GM12878 (cell line): ENCODE results near the gene FANCE. TPM values are rescaled to one million over a fixed set of nuclear protein-coding genes. Genes with fewer than 3 reads are reported as not detected.

Source experiments
- ATAC-seq: fragments of 200-7000 bp; cut with Tn5 transposase; 3 replicates; pipeline ENCODE4 v1.9.1; 2020; ENCODE audit warnings: mild to moderate bottlenecking, moderate library complexity
- BruUV-seq: library from RNA; stranded (reverse); fragments of 400-500 nt; replicated peaks from 2 replicates; lab custom pipeline; 2021; lab: Mats Ljungman, UMichigan
- CTCF ChIA-PET: fragments of 300-600 bp; sonication (Branson Sonifier 250); formaldehyde crosslinking; extraction: SDS; loops from one replicate; lab custom pipeline; 2021; ENCODE audit warnings: inconsistent platforms; lab: Yijun Ruan, JAX
- POLR2A ChIA-PET: fragments of 350-600 bp; formaldehyde crosslinking; extraction: SDS; loops from one replicate; lab custom pipeline; 2021; ENCODE audit warnings: inconsistent platforms; lab: Charles Lee
- RAD21 ChIA-PET: fragments of 300-600 bp; sonication (Branson Sonifier 250); formaldehyde crosslinking; loops from one replicate; lab custom pipeline; 2023; ENCODE audit warnings: antibody characterized with exemption; ENCODE audit not compliant: unreplicated experiment; lab: Charles Lee
- SMC1A ChIA-PET: fragments of 300-600 bp; sonication (Branson Sonifier 250); formaldehyde crosslinking; loops from one replicate; lab custom pipeline; 2023; ENCODE audit not compliant: unreplicated experiment, uncharacterized antibody; lab: Charles Lee
- DNase-seq: peaks from one replicate; pipeline ENCODE4 v3.0.0-alpha.2; 2011; ENCODE audit warnings: low read depth, low spot score
- FAIRE-seq: peaks from 3 replicates; lab custom pipeline; 2011; peaks lifted over from hg19 to GRCh38; lab: Jason Lieb, UNC
- H2AFZ ChIP-seq: 2 replicates; pipeline ENCODE4 v1.6.0; 2011; ENCODE audit warnings: low read depth, low read length, control low read depth; ENCODE audit not compliant: control insufficient read depth
- H3K27ac ChIP-seq: 2 replicates; pipeline ENCODE4 v1.5.1; 2011; ENCODE audit warnings: control low read depth; ENCODE audit not compliant: control insufficient read depth, insufficient read depth
- H3K27me3 ChIP-seq, 2 experiments: replicated peaks in 1 of 2; 2 replicates each; pipeline versions ENCODE4 v1.6.0 to v1.6.1; 2011; ENCODE audit warnings: low read length in 1 of 2; ENCODE audit not compliant: control insufficient read depth in 2 of 2, insufficient read depth in 2 of 2
- H3K36me3 ChIP-seq, 2 experiments: 2 replicates each; pipeline ENCODE4 v1.5.1; 2011; ENCODE audit warnings: low read length in 1 of 2; ENCODE audit not compliant: control insufficient read depth in 2 of 2, insufficient read depth in 2 of 2
- H3K4me1 ChIP-seq: 2 replicates; pipeline ENCODE4 v1.6.1; 2011; ENCODE audit warnings: mild to moderate bottlenecking, low read length, moderate library complexity, mixed read lengths; ENCODE audit not compliant: control insufficient read depth, insufficient read depth
- H3K4me2 ChIP-seq: 2 replicates; pipeline ENCODE4 v1.6.0; 2011; ENCODE audit warnings: control low read depth; ENCODE audit not compliant: control insufficient read depth, insufficient read depth
- H3K4me3 ChIP-seq: fragments of 200-600 bp; sonication (generic); 2 replicates; pipeline ENCODE4 v1.5.1; 2016
- H3K79me2 ChIP-seq: 2 replicates; pipeline ENCODE4 v1.6.0; 2011; ENCODE audit warnings: low read length; ENCODE audit not compliant: control insufficient read depth, insufficient read depth
- H3K9ac ChIP-seq: 2 replicates; pipeline ENCODE4 v1.8.0; 2011; ENCODE audit warnings: low read length, control low read depth, mixed read lengths; ENCODE audit not compliant: control insufficient read depth, insufficient read depth
- H3K9me3 ChIP-seq: replicated peaks from 3 replicates; pipeline ENCODE4 v1.5.1; 2011; ENCODE audit warnings: mild to moderate bottlenecking, low read length; ENCODE audit not compliant: control insufficient read depth, insufficient read depth
- H4K20me1 ChIP-seq: 2 replicates; pipeline ENCODE4 v1.6.0; 2011; ENCODE audit not compliant: control insufficient read depth, insufficient read depth
- BCL11A ChIP-seq: IDR thresholded peaks from 2 replicates; pipeline ENCODE4 v1.6.1; 2011; ENCODE audit warnings: low read depth, low read length
- BHLHE40 ChIP-seq, 2 experiments: fragments of 450-650 bp in 1 of 2; IDR thresholded peaks; 2 replicates each; pipeline ENCODE4 v1.6.1; 2011 to 2017; ENCODE audit warnings: low read depth in 2 of 2, borderline replicate concordance in 1 of 2, improper control_type of control experiment in 1 of 2, low read length in 1 of 2, mild to moderate bottlenecking in 1 of 2
- CBX3 ChIP-seq: fragments of 200-600 bp; sonication (generic); IDR thresholded peaks from 2 replicates; pipeline ENCODE4 v1.6.1; 2016; ENCODE audit warnings: low read depth, borderline replicate concordance
- CHD2 ChIP-seq: IDR thresholded peaks from 2 replicates; pipeline ENCODE4 v1.6.1; 2011; ENCODE audit warnings: low read depth, low read length, improper control_type of control experiment, borderline replicate concordance
- EGR1 ChIP-seq, 2 experiments: IDR thresholded peaks; 1 replicate in 1 of 2; 2 replicates in 1 of 2; pipeline ENCODE4 v1.6.1; 2011 to 2012; ENCODE audit warnings: low read depth in 2 of 2, low read length in 2 of 2, borderline replicate concordance in 1 of 2, mild to moderate bottlenecking in 1 of 2, moderate library complexity in 1 of 2
- FOXM1 ChIP-seq: IDR thresholded peaks from 2 replicates; pipeline ENCODE4 v1.6.1; 2012; ENCODE audit warnings: low read depth, mild to moderate bottlenecking, inconsistent platforms, low read length, moderate library complexity
- NFIC ChIP-seq: IDR thresholded peaks from 2 replicates; pipeline ENCODE4 v1.6.1; 2012; ENCODE audit warnings: low read depth, mild to moderate bottlenecking, inconsistent platforms, low read length, moderate library complexity
- NR2C2 ChIP-seq: IDR thresholded peaks from 2 replicates; pipeline ENCODE4 v1.6.1; 2011; ENCODE audit warnings: borderline replicate concordance, low read depth; ENCODE audit not compliant: control insufficient read depth, insufficient read length
- PAX5 ChIP-seq: IDR thresholded peaks from 2 replicates; pipeline ENCODE4 v1.6.1; 2011; ENCODE audit warnings: low read depth, low read length, borderline replicate concordance
- RCOR1 ChIP-seq: conservative IDR thresholded peaks from 2 replicates; pipeline ENCODE4 v1.6.1; 2012; ENCODE audit warnings: low read depth, low read length, improper control_type of control experiment
- RFX5 ChIP-seq: IDR thresholded peaks from 2 replicates; pipeline ENCODE4 v1.6.1; 2011; ENCODE audit warnings: low read depth, low read length, improper control_type of control experiment
- SIX5 ChIP-seq: IDR thresholded peaks from 2 replicates; pipeline ENCODE4 v1.6.1; 2011; ENCODE audit warnings: mild to moderate bottlenecking, low read depth, low read length, moderate library complexity; ENCODE audit not compliant: severe bottlenecking
- SMAD1 ChIP-seq: fragments of 450-650 bp; IDR thresholded peaks from 2 replicates; pipeline ENCODE4 v1.6.1; 2018; ENCODE audit warnings: mild to moderate bottlenecking, low read depth; ENCODE audit not compliant: partially characterized antibody
- SMARCA5 ChIP-seq: fragments of 450-650 bp; IDR thresholded peaks from 2 replicates; pipeline ENCODE4 v1.6.1; 2017; ENCODE audit warnings: mild to moderate bottlenecking
- SP1 ChIP-seq: IDR thresholded peaks from one replicate; pipeline ENCODE4 v1.6.1; 2011; ENCODE audit warnings: low read depth, low read length
- SREBF2 ChIP-seq: IDR thresholded peaks from 2 replicates; pipeline ENCODE4 v1.6.1; 2012; ENCODE audit warnings: mild to moderate bottlenecking, low read length
- STAT3 ChIP-seq: IDR thresholded peaks from 2 replicates; pipeline ENCODE4 v1.6.1; 2011; ENCODE audit warnings: low read depth, low read length, improper control_type of control experiment
- TARDBP ChIP-seq: IDR thresholded peaks from 2 replicates; pipeline ENCODE4 v1.6.1; 2016; ENCODE audit warnings: borderline replicate concordance
- YY1 ChIP-seq: IDR thresholded peaks from 2 replicates; pipeline ENCODE4 v1.6.1; 2011; ENCODE audit warnings: low read depth, mild to moderate bottlenecking, low read length
- ZNF207 ChIP-seq: fragments of 450-650 bp; IDR thresholded peaks from 2 replicates; pipeline ENCODE4 v1.6.1; 2014; ENCODE audit warnings: antibody characterized with exemption, mild to moderate bottlenecking, borderline replicate concordance
- ZNF217 ChIP-seq: fragments of 450-650 bp; IDR thresholded peaks from 2 replicates; pipeline ENCODE4 v1.6.1; 2017; ENCODE audit warnings: antibody characterized with exemption, mild to moderate bottlenecking
- ZNF24 ChIP-seq: fragments of 450-650 bp; IDR thresholded peaks from 2 replicates; pipeline ENCODE4 v1.6.1; 2017; ENCODE audit warnings: antibody characterized with exemption, mild to moderate bottlenecking
- ZZZ3 ChIP-seq: IDR thresholded peaks from 2 replicates; pipeline ENCODE4 v1.6.1; 2011; ENCODE audit warnings: low read depth; ENCODE audit not compliant: control insufficient read depth, insufficient read length
- WGBS: methylation state at CpG from one replicate; pipeline ENCODE4 v1.1.6; 2016; ENCODE audit warnings: low lambda C conversion rate; ENCODE audit not compliant: insufficient replicate concordance, insufficient coverage; ENCODE audit errors: missing lambda C conversion rate; 5-methylcytosine and 5-hydroxymethylcytosine counted together
- in situ Hi-C: fragments of 300-500 bp; cut with MboI; formaldehyde crosslinking; loops from 9 replicates; pipeline ENCODE4 v1.14.3; 2018; ENCODE audit warnings: mixed read lengths
- intact Hi-C: fragments of 100-400 bp; cut with micrococcal nuclease; formaldehyde crosslinking; loops from one replicate; pipeline ENCODE4 v1.14.2; 2022; ENCODE audit not compliant: unreplicated experiment
- polyA plus RNA-seq, 11 experiments: library from polyadenylated mRNA; depleted of rRNA in 4 of 11; unstranded in 6 of 11; stranded (reverse) in 5 of 11; fragments of >200 nt; fragmentation: Nextera tagmentation in 4 of 11; fragmentation: Illumina TruSeq in 1 of 11; extraction: Ambion mirVana in 4 of 11; extraction: Trizol in 1 of 11; gene quantifications; 1 replicate in 1 of 11; 2 replicates in 10 of 11; pipeline versions ENCODE4 v1.2.1 to v1.2.3, GENCODE V29; 2011 to 2016; ENCODE audit warnings: inconsistent platforms in 2 of 11, missing spikeins in 2 of 11, low read depth in 1 of 11
- total RNA-seq, 4 experiments: library from RNA; depleted of rRNA in 3 of 4; stranded (reverse); fragments of >200 nt in 3 of 4; fragmentation: Illumina TruSeq in 1 of 4; extraction: Trizol in 1 of 4; gene quantifications; 2 replicates each; pipeline versions ENCODE4 v1.2.1 to v1.2.3, GENCODE V29; 2013 to 2021
- TF ChIP-seq, protein P1 (sequence below): fragments of 450-650 bp; IDR thresholded peaks from 2 replicates; pipeline ENCODE4 v1.6.1; 2017; ENCODE audit warnings: low read depth, mild to moderate bottlenecking, moderate library complexity
- TF ChIP-seq, protein P2 (sequence below): fragments of 450-650 bp; IDR thresholded peaks from 2 replicates; pipeline ENCODE4 v1.6.1; 2014; ENCODE audit warnings: mild to moderate bottlenecking

FANCE gene
- total and polyA plus RNA-seq, 10 of the 15 experiments (the other 5 are each of a cell fraction or from before 2014, with no cell fraction given): 3.0 to 13.3 (median 8.1) TPM

DNA sequence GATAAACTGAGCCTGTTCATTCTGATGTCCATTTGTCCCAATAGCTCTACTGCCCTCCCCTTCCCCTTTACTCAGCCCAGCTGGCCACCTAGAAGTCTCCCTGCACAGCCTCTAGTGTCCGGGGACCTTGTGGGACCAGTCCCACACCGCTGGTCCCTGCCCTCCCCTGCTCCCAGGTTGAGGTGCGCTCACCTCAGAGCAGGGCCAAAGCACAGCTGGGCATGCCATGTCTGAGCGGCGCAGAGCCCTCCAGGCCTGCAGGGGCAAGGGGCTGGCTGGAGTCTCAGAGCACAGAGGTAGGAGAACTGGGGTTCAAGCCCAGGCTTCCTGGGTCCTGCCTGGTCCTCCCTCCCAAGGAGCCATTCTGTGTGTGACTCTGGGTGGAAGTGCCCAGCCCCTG, 24.7 kb upstream of the FANCE start (continued):
- TF ChIP-seq CHD2 (no peak), SP1 (no peak), SMARCA5 (no peak), BHLHE40 (IDR thresholded peaks at IDR 0.05; ENCODE audit: borderline replicate concordance in 1 of 2, low read depth in 2 of 2, low read length in 1 of 2) (no peak), RFX5 (no peak), ZNF217 (no peak), SMAD1 (no peak)
- TF ChIP-seq, protein P1, sequence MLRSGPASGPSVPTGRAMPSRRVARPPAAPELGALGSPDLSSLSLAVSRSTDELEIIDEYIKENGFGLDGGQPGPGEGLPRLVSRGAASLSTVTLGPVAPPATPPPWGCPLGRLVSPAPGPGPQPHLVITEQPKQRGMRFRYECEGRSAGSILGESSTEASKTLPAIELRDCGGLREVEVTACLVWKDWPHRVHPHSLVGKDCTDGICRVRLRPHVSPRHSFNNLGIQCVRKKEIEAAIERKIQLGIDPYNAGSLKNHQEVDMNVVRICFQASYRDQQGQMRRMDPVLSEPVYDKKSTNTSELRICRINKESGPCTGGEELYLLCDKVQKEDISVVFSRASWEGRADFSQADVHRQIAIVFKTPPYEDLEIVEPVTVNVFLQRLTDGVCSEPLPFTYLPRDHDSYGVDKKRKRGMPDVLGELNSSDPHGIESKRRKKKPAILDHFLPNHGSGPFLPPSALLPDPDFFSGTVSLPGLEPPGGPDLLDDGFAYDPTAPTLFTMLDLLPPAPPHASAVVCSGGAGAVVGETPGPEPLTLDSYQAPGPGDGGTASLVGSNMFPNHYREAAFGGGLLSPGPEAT: no peak
- TF ChIP-seq, all 136 proteins: peak for 0

DNA sequence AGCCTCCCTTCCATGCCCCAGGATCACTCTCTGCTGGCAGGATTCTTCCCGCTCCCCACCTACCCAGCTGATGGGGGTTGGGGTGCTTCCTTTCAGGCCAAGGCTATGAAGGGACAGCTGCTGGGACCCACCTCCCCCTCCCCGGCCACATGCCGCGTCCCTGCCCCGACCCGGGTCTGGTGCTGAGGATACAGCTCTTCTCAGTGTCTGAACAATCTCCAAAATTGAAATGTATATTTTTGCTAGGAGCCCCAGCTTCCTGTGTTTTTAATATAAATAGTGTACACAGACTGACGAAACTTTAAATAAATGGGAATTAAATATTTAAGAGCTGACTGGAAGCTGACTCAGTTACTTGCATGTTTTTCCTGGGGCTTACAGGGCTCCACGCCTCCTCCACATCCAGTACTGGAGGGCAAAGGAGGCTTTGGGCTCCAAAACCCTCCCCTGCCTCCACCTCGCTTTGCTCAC, 24.3 kb upstream of the FANCE start:
- in situ Hi-C loops (no loop called here), intact Hi-C loops (no loop called here)
- Histone ChIP-seq H3K27me3 (no peaks in the 10 kb centered on the region), H3K79me2 (no peaks in the 10 kb centered on the region), H3K9me3 (peaks cover 15% of the 10 kb centered on the region; the same call in 2 of the 3 replicates), H2AFZ (no peak overlapping the region), H3K27ac (no peak overlapping the region), H4K20me1 (no peaks in the 10 kb centered on the region), H3K9ac (no peak overlapping the region), H3K4me2 (no peak overlapping the region), H3K4me1 (peaks cover 7% of the 10 kb centered on the region), H3K36me3 (peaks cover 0 to 6% of the 10 kb centered on the region in 2 experiments), H3K4me3 (no peak overlapping the region)
- no peak for ATAC-seq
- FAIRE-seq: no peak
- WGBS: 90% methylated on average over 9 of the region's 9 CpGs
- SMC1A ChIA-PET: no interaction called here
- POLR2A ChIA-PET: interaction anchor here (0.6 kb wide), 1 partner anchor 92 kb away, joined by 3 read pairs; no protein-coding TSS in a partner anchor
- no peak for DNase-seq
- CTCF ChIA-PET: no interaction called here
- no TSS peak for BruUV-seq
- RAD21 ChIA-PET: no interaction called here
- TF ChIP-seq NFIC: no peak
- TF ChIP-seq ZZZ3: no peak
- TF ChIP-seq ZNF217: no peak
- TF ChIP-seq SREBF2: no peak
- TF ChIP-seq STAT3: no peak
- no peak for TF ChIP-seq FOXM1
- TF ChIP-seq, protein P2, sequence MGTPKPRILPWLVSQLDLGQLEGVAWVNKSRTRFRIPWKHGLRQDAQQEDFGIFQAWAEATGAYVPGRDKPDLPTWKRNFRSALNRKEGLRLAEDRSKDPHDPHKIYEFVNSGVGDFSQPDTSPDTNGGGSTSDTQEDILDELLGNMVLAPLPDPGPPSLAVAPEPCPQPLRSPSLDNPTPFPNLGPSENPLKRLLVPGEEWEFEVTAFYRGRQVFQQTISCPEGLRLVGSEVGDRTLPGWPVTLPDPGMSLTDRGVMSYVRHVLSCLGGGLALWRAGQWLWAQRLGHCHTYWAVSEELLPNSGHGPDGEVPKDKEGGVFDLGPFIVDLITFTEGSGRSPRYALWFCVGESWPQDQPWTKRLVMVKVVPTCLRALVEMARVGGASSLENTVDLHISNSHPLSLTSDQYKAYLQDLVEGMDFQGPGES: no peak
- TF ChIP-seq YY1: no peak
- no peak for TF ChIP-seq RCOR1
- TF ChIP-seq CBX3: no peak
- TF ChIP-seq NR2C2: no peak
- TF ChIP-seq ZNF24: no peak
- no peak for TF ChIP-seq ZNF207
- no peak for TF ChIP-seq PAX5
- TF ChIP-seq EGR1 (IDR thresholded peaks at IDR 0.05; ENCODE audit: borderline replicate concordance in 1 of 2, low read depth in 2 of 2, low read length in 2 of 2): no peak
- TF ChIP-seq BCL11A: no peak
- no peak for TF ChIP-seq SIX5
- no peak for TF ChIP-seq TARDBP
